ENCODE results near the gene TMEM134.

TMEM134 gene

DNA sequence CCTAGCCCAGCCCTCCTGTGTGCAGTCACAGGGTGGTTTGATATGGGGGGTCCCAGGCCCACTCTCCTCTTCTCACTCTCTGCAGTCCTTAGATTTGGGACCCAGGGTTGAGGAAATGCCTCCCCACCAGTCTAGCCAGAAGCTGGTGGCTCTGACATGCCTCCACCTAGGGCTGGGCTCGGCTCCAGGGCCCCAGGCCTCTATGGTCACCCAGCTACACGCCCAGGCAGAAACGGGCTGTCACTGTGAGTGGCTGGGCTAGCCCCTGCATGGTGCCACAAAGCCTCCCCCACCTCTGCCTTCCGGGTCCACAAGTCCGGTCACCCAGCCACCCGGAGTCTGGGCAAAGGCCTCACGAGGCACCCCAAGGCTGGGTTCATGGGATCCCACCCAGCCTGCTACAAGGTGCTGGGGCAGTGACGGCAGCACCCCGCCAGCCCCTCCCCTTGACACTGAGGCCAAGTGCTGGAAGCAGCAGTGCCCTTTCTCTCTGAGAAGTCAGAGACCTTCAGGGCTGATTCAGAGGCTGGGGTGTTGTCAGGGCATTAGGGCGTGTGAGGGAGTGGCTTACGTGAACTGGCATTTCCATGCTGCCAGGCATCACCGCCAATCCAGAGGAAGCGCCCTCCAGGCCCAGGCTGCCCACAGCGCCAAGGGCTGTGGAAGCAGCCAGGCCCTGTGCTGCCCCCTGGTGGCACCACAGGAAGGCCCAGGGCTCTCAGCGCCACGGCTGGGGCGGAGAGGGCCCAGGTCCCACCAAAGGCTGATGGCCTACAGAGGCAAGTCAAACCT lies 36.8 kb upstream of the TMEM134 start:
- H3K4me3 ChIP-seq (ENCODE audit: low read depth in 1 of 2, low read length in 2 of 2), result peak overlapping the region; percentile 39 to 66
- H3K36me3 ChIP-seq (ENCODE audit: control insufficient read depth in 1 of 2, insufficient read depth in 2 of 2, low read length in 2 of 2), result peaks cover 7 to 16% of the 10 kb centered on the region in 2 donors
- no peaks in the 10 kb centered on the region for H3K9me3 ChIP-seq (ENCODE audit: control insufficient read depth in 1 of 2, low read length in 2 of 2)
- peaks cover 11 to 39% of the 10 kb centered on the region in 2 donors for H3K4me1 ChIP-seq (ENCODE audit: control insufficient read depth in 1 of 2, insufficient read depth in 2 of 2, low read length in 2 of 2)
- H3K27me3 ChIP-seq (ENCODE audit: low read depth, low read length), result no peaks in the 10 kb centered on the region
- H3K27ac ChIP-seq (ENCODE audit: low read length), result peak overlapping the region; percentile 96

DNA sequence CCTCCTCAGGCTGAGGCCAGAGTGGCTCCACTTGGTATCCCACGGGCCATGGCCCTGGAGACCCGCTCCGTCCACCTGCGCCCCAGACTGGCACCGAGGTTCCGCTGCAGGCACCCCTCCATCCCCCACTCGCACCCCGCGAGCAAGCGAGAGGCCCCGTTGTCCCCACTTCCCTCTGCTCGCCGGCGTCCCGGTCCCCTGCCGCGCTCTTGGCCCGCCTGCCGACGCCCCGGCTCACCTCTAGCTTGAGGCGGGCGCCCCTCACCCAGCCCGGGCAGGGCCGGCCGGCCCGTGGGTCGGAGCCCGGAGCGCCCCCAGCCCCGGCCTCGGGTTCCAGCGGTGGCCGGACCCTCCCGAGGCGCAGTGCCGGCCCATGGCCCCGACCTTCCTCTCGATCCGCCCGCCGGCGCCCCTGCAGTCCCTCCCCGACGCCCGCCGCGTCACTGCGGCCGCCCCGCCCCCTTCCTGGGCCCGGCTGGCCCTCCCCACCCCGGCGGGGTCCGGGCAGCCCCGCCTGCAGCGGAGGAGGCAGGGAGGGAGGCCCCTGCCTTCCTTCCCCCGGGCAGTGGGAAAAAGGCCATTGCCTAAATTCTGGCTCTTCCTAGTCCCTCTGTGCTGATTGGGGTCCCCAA lies 36.0 kb upstream of the TMEM134 start, which contains the start of gene PITPNM1:
Gene PITPNM1 (minus strand): TSS at position 414 of the 632 bp plus-strand sequence. CDS start 1,183 bp downstream, outside the sequence.
- Histone ChIP-seq H3K36me3 (ENCODE audit: control insufficient read depth in 1 of 2, insufficient read depth in 2 of 2, low read length in 2 of 2) (peaks cover 7 to 18% of the 10 kb centered on the region in 2 donors), H3K4me1 (ENCODE audit: control insufficient read depth in 1 of 2, insufficient read depth in 2 of 2, low read length in 2 of 2) (peaks cover 11 to 39% of the 10 kb centered on the region in 2 donors), H3K27ac (ENCODE audit: low read length) (peak within 1 kb of the TSS; percentile 96), H3K9me3 (ENCODE audit: control insufficient read depth in 1 of 2, low read length in 2 of 2) (no peaks in the 10 kb centered on the region), H3K4me3 (ENCODE audit: low read depth in 1 of 2, low read length in 2 of 2) (peak within 1 kb of the TSS; percentile 66), H3K27me3 (ENCODE audit: low read depth, low read length) (no peaks in the 10 kb centered on the region)

DNA sequence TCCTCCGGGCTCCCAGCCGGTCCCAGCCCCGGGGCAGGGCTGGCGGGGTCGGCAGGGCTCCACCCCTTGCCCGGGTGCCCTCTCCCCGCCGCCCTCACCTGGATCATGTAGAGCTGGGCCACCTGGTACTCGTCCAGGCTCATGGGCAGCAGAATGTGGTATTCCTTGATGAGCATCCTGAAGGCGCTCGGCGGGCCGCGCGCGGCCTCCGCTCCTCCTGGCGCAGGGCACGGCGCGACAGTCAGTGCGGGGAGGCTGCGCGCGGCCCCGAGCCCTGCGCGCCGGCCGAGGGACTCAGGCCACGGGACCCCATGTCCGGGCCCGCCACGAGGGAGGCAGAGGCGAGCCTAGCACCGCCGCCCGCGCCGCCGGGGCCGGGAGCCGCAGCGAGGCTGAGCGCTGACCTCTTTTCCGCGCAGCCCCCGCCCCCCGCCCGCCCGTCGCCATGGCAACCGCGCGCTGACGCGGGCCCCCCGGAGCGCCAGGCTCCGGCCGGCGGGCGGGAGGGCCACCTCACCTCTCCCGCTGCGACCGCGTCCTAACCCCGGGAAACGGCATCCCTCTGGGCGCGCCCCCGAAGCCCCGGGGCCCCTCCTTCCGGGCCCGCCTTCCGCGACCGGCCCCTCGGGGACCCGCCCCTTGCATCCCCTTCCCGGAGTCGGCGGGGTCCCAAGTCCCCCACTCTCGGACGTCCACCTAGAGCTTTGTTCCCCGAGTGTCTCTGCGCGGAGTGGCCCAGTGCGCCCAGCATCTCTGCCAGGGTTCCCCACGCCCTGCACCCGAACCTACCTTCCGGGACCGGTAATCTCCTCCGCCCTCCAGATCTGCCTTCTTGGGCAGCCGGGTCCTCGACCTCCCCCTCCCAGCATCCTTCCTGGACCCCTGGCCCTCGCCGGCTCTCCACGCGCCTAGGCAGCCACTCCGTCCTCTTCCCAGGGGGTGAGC lies 35.2 kb upstream of the TMEM134 start:
- Histone ChIP-seq H3K9me3 (ENCODE audit: control insufficient read depth in 1 of 2, low read length in 2 of 2) (no peaks in the 10 kb centered on the region), H3K27me3 (ENCODE audit: low read depth, low read length) (no peaks in the 10 kb centered on the region), H3K27ac (ENCODE audit: low read length) (peak overlapping the region; percentile 60), H3K4me3 (ENCODE audit: low read depth in 1 of 2, low read length in 2 of 2) (peak overlapping the region; percentile 66), H3K4me1 (ENCODE audit: control insufficient read depth in 1 of 2, insufficient read depth in 2 of 2, low read length in 2 of 2) (peaks cover 11 to 39% of the 10 kb centered on the region in 2 donors), H3K36me3 (ENCODE audit: control insufficient read depth in 1 of 2, insufficient read depth in 2 of 2, low read length in 2 of 2) (peaks cover 7 to 21% of the 10 kb centered on the region in 2 donors)

DNA sequence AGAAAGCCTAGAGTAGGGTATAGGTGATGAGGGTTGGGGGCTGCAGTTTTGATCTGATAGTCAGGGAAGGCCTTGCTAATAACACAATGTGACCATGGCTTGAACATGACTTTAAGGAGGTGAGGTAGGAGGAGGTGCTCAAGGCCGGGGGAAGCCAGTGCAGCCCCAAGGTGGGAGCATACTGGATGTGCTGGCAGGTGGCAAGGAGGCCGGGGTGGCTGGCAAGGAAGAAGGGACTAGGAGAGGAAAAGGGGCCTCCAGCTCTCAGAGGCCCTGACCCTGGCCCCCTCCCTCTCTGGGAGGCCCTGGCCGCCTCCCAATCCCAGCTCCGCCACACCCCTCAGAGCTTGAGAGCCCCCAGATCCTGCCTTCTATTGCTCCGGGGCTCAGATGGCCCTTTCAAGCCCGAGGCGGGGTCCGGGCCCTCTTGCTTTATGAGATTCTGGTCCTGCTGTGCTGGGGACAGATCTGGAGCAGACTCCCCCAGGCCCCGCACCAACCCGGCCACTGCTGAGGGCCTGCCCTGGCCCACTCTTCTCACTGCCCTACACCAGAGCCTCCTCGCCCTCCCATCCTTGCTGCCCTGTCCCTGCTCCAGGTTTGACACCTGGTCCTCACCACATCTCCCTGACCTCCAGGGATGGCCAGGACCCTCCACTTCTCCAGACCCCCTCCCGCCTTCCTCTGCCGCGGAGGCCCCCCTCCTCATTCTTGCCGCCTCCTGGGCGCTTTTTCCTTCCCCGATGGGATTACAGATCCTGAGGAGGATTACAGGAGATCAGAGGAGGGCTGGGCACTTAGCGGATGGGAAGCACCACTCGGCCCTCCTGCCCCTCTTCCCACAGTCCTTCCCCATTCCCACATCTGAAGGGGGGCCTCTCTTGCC lies 34.3 kb upstream of the TMEM134 start:
- no peak overlapping the region for H3K27ac ChIP-seq (ENCODE audit: low read length)
- H3K4me3 ChIP-seq (ENCODE audit: low read depth in 1 of 2, low read length in 2 of 2), result peak overlapping the region; percentile 7 to 39
- H3K27me3 ChIP-seq (ENCODE audit: low read depth, low read length), result no peaks in the 10 kb centered on the region
- H3K9me3 ChIP-seq (ENCODE audit: control insufficient read depth in 1 of 2, low read length in 2 of 2), result no peaks in the 10 kb centered on the region
- peaks cover 7 to 25% of the 10 kb centered on the region in 2 donors for H3K36me3 ChIP-seq (ENCODE audit: control insufficient read depth in 1 of 2, insufficient read depth in 2 of 2, low read length in 2 of 2)
- H3K4me1 ChIP-seq (ENCODE audit: control insufficient read depth in 1 of 2, insufficient read depth in 2 of 2, low read length in 2 of 2), result peaks cover 11 to 39% of the 10 kb centered on the region in 2 donors

DNA sequence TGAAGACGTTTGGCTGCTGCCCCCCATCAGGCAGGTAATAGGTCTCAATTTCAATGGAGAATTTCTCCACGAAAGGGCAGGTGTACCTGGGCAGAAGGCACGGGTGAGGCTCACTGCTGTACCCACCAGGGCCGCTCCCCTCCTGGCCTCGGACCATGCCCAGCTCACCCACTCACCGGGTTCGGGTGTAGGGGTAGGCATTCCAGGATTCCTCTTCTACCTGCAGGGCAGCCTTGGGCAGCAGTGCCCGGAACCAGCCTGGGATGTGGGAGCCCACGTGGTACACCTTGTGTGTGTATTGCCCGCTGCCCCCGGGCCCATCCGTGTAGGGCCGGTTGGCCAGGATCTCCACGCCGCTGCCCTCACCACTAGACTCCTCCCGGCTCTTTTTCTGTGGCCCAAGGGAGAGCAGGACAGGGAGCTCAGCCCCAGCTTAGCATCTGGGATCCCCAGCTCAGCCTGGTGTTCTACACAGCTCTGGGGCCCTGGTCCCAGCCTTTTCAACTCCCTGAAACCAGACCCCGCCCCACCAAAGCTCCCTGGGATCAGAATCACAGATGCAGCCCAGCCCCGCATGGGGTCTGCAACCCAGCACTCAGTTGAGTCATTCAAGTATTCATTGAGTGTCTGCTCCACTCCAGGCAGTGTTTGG lies 33.4 kb upstream of the TMEM134 start:
- H3K9me3 ChIP-seq (ENCODE audit: control insufficient read depth in 1 of 2, low read length in 2 of 2), result no peaks in the 10 kb centered on the region
- peaks cover 11 to 34% of the 10 kb centered on the region in 2 donors for H3K4me1 ChIP-seq (ENCODE audit: control insufficient read depth in 1 of 2, insufficient read depth in 2 of 2, low read length in 2 of 2)
- H3K4me3 ChIP-seq (ENCODE audit: low read depth in 1 of 2, low read length in 2 of 2), result no peak overlapping the region
- H3K27ac ChIP-seq (ENCODE audit: low read length), result no peak overlapping the region
- peaks cover 7 to 31% of the 10 kb centered on the region in 2 donors for H3K36me3 ChIP-seq (ENCODE audit: control insufficient read depth in 1 of 2, insufficient read depth in 2 of 2, low read length in 2 of 2)
- H3K27me3 ChIP-seq (ENCODE audit: low read depth, low read length), result no peaks in the 10 kb centered on the region

DNA sequence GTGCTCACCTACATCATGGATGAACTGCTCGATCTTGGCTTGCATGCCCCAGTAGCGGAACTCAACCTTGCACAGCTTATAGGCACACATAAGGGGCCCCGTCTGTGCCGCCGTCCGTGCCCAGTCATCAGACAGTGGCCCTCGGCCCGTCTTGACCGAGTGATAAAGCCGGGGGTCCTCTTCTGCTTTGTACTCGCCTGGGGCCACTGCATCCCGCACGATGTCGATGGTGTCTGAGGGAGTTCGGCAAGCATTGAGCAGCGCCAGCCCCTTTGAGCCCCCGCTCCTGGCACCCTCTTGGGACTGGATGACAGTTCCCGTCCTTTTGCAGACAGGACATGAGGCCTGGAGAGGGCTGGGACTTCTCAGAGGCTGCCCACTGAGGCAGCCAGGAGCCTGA lies 32.8 kb upstream of the TMEM134 start:
- H3K9me3 ChIP-seq (ENCODE audit: control insufficient read depth in 1 of 2, low read length in 2 of 2), result no peaks in the 10 kb centered on the region
- peaks cover 5 to 28% of the 10 kb centered on the region in 2 donors for H3K4me1 ChIP-seq (ENCODE audit: control insufficient read depth in 1 of 2, insufficient read depth in 2 of 2, low read length in 2 of 2)
- H3K27ac ChIP-seq (ENCODE audit: low read length), result no peak overlapping the region
- peaks cover 7 to 34% of the 10 kb centered on the region in 2 donors for H3K36me3 ChIP-seq (ENCODE audit: control insufficient read depth in 1 of 2, insufficient read depth in 2 of 2, low read length in 2 of 2)
- H3K27me3 ChIP-seq (ENCODE audit: low read depth, low read length), result no peaks in the 10 kb centered on the region
- no peak overlapping the region for H3K4me3 ChIP-seq (ENCODE audit: low read depth in 1 of 2, low read length in 2 of 2)

DNA sequence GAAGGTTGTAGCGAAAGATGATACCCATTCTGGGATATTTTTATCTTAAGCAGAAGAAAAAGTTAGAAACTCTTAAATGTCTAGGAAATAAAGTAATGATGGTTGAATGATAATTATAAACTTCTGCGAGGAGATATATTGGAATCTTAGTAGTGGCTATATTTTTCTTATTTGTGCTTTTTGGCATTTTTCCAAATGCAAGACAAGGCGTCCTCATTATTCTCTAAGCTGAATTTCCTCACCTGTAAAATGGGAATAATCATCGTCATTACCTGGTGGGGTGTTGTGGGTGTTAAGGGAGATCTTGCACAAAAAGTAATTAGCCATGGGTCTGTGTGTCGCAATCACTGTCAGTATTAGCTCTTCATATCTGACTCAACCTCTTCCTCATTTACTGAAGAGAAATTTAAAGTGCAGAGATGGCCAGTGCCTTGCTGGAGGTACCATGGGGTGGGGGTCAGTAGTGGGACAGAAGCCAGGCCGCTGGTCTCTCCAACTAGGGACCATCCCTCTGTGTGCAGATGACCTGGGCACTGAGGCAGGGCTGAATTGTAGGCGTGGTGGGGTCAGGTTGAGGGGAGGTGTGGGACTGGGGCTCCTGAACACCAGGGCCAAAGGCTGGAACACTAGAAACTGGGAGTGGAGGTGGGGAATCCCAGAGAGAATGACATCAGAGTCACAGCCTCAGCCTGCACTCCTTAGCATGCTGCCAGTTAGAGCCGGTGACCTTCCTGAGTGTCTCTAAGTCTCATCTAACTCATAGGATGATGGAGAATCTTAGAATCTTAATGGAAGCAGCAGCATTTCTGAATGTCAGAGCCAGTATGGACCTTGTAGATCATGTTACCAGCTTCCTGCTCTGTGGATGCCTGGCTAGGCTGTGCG lies 32.0 kb upstream of the TMEM134 start:
- H3K27me3 ChIP-seq (ENCODE audit: low read depth, low read length), result no peaks in the 10 kb centered on the region
- H3K27ac ChIP-seq (ENCODE audit: low read length), result no peak overlapping the region
- H3K9me3 ChIP-seq (ENCODE audit: control insufficient read depth in 1 of 2, low read length in 2 of 2), result no peaks in the 10 kb centered on the region
- H3K4me3 ChIP-seq (ENCODE audit: low read depth in 1 of 2, low read length in 2 of 2), result no peak overlapping the region
- peaks cover 0 to 20% of the 10 kb centered on the region in 2 donors for H3K4me1 ChIP-seq (ENCODE audit: control insufficient read depth in 1 of 2, insufficient read depth in 2 of 2, low read length in 2 of 2)
- H3K36me3 ChIP-seq (ENCODE audit: control insufficient read depth in 1 of 2, insufficient read depth in 2 of 2, low read length in 2 of 2), result peaks cover 7 to 31% of the 10 kb centered on the region in 2 donors

DNA sequence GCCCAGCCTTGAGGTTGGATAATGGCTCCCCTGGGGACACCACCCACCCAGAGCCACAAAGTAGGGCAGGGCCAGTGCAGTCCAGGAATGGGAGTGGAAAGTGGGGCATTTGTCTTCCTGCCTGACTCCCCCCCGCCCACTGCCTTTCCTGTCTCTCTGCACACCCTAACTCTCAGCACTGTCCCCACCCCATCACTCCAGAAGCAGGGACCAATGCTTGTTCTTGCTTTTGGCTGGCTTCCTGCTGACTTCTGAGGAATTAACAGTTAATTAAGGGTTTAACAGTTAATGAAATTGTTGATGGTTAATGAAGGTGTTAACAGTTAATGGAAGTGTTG lies 31.4 kb upstream of the TMEM134 start:
- Histone ChIP-seq H3K36me3 (ENCODE audit: control insufficient read depth in 1 of 2, insufficient read depth in 2 of 2, low read length in 2 of 2) (peaks cover 7 to 37% of the 10 kb centered on the region in 2 donors), H3K27ac (ENCODE audit: low read length) (no peak overlapping the region), H3K27me3 (ENCODE audit: low read depth, low read length) (no peaks in the 10 kb centered on the region), H3K9me3 (ENCODE audit: control insufficient read depth in 1 of 2, low read length in 2 of 2) (no peaks in the 10 kb centered on the region), H3K4me3 (ENCODE audit: low read depth in 1 of 2, low read length in 2 of 2) (no peak overlapping the region), H3K4me1 (ENCODE audit: control insufficient read depth in 1 of 2, insufficient read depth in 2 of 2, low read length in 2 of 2) (peaks cover 0 to 14% of the 10 kb centered on the region in 2 donors)

DNA sequence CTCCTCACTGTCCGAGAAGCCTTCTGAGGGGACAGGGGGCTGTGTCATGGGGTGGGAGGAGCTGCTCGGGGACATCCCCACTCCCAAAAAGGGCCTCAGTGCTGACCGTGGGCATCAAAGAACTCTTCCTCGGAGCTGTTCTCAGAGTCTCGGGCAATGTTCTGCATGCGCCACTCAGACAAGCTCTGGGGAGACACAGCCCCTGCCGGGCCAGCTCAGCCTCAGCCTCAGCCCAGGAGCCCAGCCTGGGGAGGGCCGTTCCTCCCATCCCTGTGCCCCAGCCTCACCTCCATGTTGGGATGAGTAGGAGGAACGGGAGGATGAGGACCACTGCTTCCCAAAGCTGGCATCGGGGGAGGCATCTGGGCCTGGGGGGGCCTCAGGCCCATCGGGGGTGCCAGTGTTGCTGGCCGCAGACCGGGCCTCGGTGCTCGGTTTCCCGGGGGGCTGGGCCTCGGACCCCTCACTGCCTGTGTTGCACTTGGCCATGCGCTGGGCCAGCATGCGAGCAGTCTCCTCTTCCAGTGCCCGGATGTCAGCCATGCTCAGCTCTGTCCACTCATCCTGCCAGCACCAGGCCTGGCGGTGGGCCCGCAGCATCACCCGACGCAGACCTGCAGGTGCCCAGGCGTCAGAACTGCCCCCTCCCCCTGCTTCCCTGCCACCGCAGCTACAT lies 30.9 kb upstream of the TMEM134 start:
- H3K27ac ChIP-seq (ENCODE audit: low read length), result no peak overlapping the region
- peaks cover 7 to 42% of the 10 kb centered on the region in 2 donors for H3K36me3 ChIP-seq (ENCODE audit: control insufficient read depth in 1 of 2, insufficient read depth in 2 of 2, low read length in 2 of 2)
- H3K9me3 ChIP-seq (ENCODE audit: control insufficient read depth in 1 of 2, low read length in 2 of 2), result no peaks in the 10 kb centered on the region
- H3K4me3 ChIP-seq (ENCODE audit: low read depth in 1 of 2, low read length in 2 of 2), result no peak overlapping the region
- peaks cover 0 to 11% of the 10 kb centered on the region in 2 donors for H3K4me1 ChIP-seq (ENCODE audit: control insufficient read depth in 1 of 2, insufficient read depth in 2 of 2, low read length in 2 of 2)
- H3K27me3 ChIP-seq (ENCODE audit: low read depth, low read length), result no peaks in the 10 kb centered on the region
